Regular cardiac myocyte (primary cell): ENCODE data around the gene DDX54. TPM values are rescaled to one million over a fixed set of nuclear protein-coding genes. Genes with fewer than 3 reads are reported as not detected.

ENCODE experiments used
- total RNA-seq: library from RNA; depleted of rRNA; stranded (reverse); fragments of >200 nt; gene quantifications from 2 replicates; pipeline ENCODE4 v1.2.3, GENCODE V29; 2014

DDX54 gene, protein sequence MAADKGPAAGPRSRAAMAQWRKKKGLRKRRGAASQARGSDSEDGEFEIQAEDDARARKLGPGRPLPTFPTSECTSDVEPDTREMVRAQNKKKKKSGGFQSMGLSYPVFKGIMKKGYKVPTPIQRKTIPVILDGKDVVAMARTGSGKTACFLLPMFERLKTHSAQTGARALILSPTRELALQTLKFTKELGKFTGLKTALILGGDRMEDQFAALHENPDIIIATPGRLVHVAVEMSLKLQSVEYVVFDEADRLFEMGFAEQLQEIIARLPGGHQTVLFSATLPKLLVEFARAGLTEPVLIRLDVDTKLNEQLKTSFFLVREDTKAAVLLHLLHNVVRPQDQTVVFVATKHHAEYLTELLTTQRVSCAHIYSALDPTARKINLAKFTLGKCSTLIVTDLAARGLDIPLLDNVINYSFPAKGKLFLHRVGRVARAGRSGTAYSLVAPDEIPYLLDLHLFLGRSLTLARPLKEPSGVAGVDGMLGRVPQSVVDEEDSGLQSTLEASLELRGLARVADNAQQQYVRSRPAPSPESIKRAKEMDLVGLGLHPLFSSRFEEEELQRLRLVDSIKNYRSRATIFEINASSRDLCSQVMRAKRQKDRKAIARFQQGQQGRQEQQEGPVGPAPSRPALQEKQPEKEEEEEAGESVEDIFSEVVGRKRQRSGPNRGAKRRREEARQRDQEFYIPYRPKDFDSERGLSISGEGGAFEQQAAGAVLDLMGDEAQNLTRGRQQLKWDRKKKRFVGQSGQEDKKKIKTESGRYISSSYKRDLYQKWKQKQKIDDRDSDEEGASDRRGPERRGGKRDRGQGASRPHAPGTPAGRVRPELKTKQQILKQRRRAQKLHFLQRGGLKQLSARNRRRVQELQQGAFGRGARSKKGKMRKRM
- 24.8 and 49.8 TPM in 2 replicates for total RNA-seq

DNA sequence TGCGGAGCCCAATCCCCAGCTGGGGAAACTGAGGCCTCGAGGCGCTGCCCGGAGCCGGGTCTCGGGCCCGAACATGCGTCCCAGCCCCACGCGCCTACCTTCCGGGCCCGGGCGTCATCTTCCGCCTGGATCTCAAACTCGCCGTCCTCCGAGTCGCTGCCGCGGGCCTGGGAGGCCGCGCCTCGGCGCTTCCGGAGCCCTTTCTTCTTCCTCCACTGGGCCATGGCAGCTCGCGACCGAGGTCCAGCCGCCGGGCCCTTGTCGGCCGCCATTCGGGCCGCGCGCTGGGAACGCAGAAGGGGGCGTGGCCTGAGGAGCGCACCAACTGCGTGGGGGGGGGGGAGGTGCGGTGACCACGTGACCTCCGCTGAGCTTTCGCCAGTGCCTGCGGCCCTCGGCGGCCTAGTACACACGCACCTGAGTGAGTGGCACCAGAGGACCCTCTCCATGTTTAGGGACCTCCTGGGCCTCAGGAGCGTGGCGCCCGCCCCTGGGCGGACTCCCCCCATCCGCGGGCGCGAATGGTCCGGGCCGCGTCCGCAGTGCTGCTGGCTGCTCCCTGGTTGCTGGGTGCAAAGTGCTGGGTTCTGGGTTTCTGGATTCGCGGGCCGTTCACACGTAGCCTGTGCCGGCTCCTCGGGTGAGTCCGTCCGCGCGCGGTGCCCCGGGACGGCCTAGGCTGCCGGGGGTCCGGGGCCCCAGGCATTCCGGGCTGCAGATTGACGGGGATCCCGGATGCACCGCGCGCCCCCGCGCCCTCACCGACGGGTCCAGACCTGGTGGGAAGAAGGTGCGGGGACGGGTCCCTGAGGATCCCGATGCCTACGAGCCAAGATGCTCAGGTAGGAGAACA is at the start of gene DDX54, which contains the start of gene RITA1:
TSS of gene DDX54 (minus strand) at position 299 of the 853 bp plus-strand sequence. CDS start at position 272, 27 bp downstream.
TSS of gene RITA1 (plus strand) at position 542 of the 853 bp plus-strand sequence. CDS start 1,026 bp downstream, outside the sequence.

GRCh38 chr12:113221181-113221996 is 36.1 kb upstream of the DDX54 start, which contains the start of gene TPCN1:
TPCN1 (plus strand) TSS chr12:113221464; CDS start chr12:113226853, 5,389 bp downstream.

GRCh38 chr12:113149361-113150150 is 35.7 kb downstream of the DDX54 start, which contains the start of gene CFAP73:
CFAP73 (plus strand) TSS chr12:113149724; CDS start chr12:113149858, 134 bp downstream.

DNA sequence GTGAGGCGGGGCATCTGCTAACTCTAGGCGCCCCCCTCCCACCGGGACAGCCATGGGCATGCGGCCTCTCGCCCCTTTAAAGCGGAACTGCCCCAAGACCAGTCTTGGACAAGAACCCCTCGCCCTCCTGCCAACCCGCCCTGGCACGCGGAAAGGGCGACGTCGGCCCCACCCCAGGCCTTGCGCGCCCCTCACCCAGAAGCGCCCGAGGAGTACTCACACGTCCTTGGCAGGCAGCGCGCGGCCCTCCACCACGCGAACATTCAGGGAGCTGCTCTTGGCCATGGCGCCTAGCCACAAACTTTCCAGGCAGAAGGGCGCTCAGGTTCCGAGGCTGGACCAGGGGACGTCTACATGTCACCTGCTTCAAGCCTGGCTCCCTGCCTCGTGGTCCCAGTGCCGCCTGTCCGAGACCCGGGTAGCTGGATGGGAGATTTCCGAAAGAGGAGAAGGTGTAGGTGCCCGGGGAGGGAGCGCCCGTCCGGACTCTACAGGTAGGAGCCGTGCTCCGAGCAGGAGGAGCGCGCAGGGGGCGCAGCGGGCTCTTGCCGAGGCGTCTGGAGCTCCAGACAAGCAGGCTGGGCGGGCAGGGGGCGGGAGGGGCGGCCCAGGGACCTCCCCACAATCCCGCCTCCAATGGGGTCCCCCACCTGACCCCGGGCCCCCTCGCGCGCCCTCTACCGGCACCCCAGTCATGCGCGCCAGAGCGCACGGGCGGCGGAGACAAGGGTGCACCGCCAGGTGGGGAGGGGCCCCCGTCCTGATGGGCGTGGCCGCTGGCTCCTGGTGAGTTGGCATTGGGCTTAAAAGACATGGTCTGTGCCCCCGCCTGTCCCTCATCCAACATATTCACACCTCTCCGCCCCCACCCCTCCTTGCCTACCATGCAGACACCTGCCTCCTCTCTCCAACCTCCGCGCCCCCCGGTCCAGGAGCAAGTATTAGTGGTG is 49.8 kb downstream of the DDX54 start, which contains the start of gene RASAL1:
TSS of gene RASAL1 (minus strand) at position 584 of the 950 bp plus-strand sequence. CDS start at position 285, 299 bp downstream.

Other genes with a start within 250 kb of the DDX54 start
- 3.4 and 9.2 TPM in 2 replicates for gene OAS3, start 247.0 kb downstream of the DDX54 start, total RNA-seq
- 2.3 and 3.1 TPM in 2 replicates for gene OAS2, start 207.0 kb downstream of the DDX54 start, total RNA-seq
- under 0.01 and 0.28 TPM in 2 replicates for gene DTX1, start 128.7 kb downstream of the DDX54 start, total RNA-seq
- gene RASAL1, start 49.7 kb downstream of the DDX54 start, total RNA-seq = not detected in 2 replicates
- gene CFAP73, start 35.8 kb downstream of the DDX54 start, total RNA-seq = not detected in 2 replicates
- 17.8 and 22.0 TPM in 2 replicates for gene RITA1, start 243 bp upstream of the DDX54 start, total RNA-seq
- 14.6 and 20.6 TPM in 2 replicates for gene TPCN1, start 36.0 kb upstream of the DDX54 start, total RNA-seq
- 12.1 and 20.9 TPM in 2 replicates for gene SLC8B1, start 149.6 kb upstream of the DDX54 start, total RNA-seq
- 22.0 and 59.2 TPM in 2 replicates for gene PLBD2, start 173.1 kb upstream of the DDX54 start, total RNA-seq
- gene SDS, start 218.4 kb upstream of the DDX54 start, total RNA-seq = not detected in 2 replicates
- gene SDSL, start 236.9 kb upstream of the DDX54 start, total RNA-seq = 11.6 and 30.1 TPM in 2 replicates